Skeletal muscle tissue (tissue), 4 donors: ENCODE data around the gene RSPH6A. TPM values are rescaled to one million over a fixed set of nuclear protein-coding genes. Genes with fewer than 3 reads are reported as not detected.

Experiments
- H3K27ac ChIP-seq: one replicate; pipeline ENCODE4 v1.7.0; 2013; ENCODE audit warnings: mild to moderate bottlenecking, low read depth, low read length, inconsistent platforms
- H3K27me3 ChIP-seq, 3 donors: one replicate each; pipeline ENCODE4 v1.7.0; 2013; ENCODE audit warnings: low read length in 3 of 3; ENCODE audit not compliant: control insufficient read depth in 3 of 3, insufficient read depth in 3 of 3
- H3K36me3 ChIP-seq, 3 donors: one replicate each; pipeline ENCODE4 v1.7.0; 2013; ENCODE audit warnings: low read length in 3 of 3; ENCODE audit not compliant: control insufficient read depth in 3 of 3, insufficient read depth in 3 of 3
- H3K4me1 ChIP-seq, 3 donors: one replicate each; pipeline ENCODE4 v1.7.0; 2013; ENCODE audit warnings: low read length in 3 of 3, mild to moderate bottlenecking in 3 of 3; ENCODE audit not compliant: control insufficient read depth in 3 of 3, insufficient read depth in 3 of 3
- H3K4me3 ChIP-seq, 3 donors: one replicate each; pipeline ENCODE4 v1.7.0; 2013; ENCODE audit warnings: low read length in 3 of 3
- H3K9ac ChIP-seq, 3 donors: one replicate each; pipeline ENCODE4 v1.7.0; 2013; ENCODE audit warnings: low read length in 3 of 3, mild to moderate bottlenecking in 3 of 3, moderate library complexity in 2 of 3, low read depth in 1 of 3
- H3K9me3 ChIP-seq, 3 donors: one replicate each; pipeline ENCODE4 v1.7.0; 2013; ENCODE audit warnings: low read length in 3 of 3; ENCODE audit not compliant: control insufficient read depth in 3 of 3
- total RNA-seq: library from RNA; depleted of rRNA; stranded (reverse); fragments of >200 nt; gene quantifications from one replicate; pipeline ENCODE4 v1.2.3, GENCODE V29; 2014
- donor health status: Osteomylitis.

The RSPH6A gene
- total RNA-seq, 1 donor from 2014 or later = not detected

DNA sequence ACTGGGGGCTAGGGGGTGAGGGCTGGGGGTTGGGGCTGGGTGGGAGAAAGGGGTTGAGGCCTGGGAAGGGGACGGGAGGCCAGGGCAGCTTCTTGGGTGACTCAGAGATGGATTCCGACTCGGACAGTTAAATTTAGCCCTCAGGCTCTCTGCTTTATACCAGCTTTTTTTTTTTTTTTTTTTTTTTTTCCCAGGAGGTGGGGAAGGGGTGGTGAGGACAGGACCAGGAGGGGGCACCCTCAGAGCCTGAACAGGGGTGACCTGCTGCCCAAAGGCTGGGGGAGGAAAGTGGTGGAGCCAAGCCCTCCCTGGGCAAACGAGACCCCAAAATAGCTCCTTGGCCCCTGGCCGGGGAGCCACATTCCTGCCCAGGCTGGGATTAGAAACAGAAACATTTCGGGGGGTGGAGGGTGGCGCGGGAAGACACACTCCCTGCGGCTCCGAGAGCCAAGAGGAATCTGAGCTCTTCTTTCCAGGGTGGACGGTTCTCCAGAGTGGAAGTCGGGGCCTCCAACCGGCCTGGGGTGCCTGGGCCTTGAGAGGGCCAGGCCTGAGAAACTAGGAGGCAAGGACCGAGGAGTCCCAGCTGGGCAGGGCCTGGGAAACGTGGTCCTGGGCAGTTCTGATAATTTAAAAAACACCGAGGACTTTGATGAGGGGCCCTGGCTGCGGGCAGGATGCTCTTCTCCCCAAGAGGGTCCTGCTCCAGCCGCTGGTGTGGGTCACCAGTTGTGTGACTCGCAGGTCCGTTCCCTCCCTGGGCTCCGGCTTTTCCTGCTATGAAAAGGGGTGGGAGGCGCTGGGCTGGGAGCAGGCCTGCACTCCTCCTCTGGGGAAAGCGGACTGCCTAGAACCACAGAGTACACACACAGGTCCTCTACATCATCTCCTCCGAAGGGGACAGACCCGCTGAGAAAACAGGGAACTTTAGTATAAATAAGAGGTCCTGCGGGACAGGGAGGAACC, 32.0 kb downstream of the RSPH6A start:
- Histone ChIP-seq H3K9me3 (no peaks in the 10 kb centered on the region), H3K27ac (peak overlapping the region; percentile 95), H3K4me3 (peak overlapping the region; percentile 59 to 91 (median 90)), H3K36me3 (peaks cover 17 to 22% (median 17%) of the 10 kb centered on the region in 3 donors), H3K9ac (peak overlapping the region; percentile 51 to 94 (median 86)), H3K4me1 (peaks cover 62 to 79% (median 71%) of the 10 kb centered on the region in 3 donors), H3K27me3 (no peaks in the 10 kb centered on the region)

GRCh38 chr19:45782162-45782691, 32.9 kb downstream of the RSPH6A start, which contains the start of gene DMPK:
Gene DMPK, minus strand, starts transcription at chr19:45782490. Its CDS starts 138 bp downstream, at chr19:45782352.
- Histone ChIP-seq H3K4me1 (peaks cover 60 to 73% (median 69%) of the 10 kb centered on the region in 3 donors), H3K9ac (peak within 1 kb of the TSS; percentile 76 to 94 (median 86)), H3K36me3 (peaks cover 25 to 30% (median 26%) of the 10 kb centered on the region in 3 donors), H3K27ac (peak within 1 kb of the TSS; percentile 95), H3K4me3 (peak within 1 kb of the TSS; percentile 74 to 91 (median 90)), H3K9me3 (no peaks in the 10 kb centered on the region), H3K27me3 (no peaks in the 10 kb centered on the region)

DNA sequence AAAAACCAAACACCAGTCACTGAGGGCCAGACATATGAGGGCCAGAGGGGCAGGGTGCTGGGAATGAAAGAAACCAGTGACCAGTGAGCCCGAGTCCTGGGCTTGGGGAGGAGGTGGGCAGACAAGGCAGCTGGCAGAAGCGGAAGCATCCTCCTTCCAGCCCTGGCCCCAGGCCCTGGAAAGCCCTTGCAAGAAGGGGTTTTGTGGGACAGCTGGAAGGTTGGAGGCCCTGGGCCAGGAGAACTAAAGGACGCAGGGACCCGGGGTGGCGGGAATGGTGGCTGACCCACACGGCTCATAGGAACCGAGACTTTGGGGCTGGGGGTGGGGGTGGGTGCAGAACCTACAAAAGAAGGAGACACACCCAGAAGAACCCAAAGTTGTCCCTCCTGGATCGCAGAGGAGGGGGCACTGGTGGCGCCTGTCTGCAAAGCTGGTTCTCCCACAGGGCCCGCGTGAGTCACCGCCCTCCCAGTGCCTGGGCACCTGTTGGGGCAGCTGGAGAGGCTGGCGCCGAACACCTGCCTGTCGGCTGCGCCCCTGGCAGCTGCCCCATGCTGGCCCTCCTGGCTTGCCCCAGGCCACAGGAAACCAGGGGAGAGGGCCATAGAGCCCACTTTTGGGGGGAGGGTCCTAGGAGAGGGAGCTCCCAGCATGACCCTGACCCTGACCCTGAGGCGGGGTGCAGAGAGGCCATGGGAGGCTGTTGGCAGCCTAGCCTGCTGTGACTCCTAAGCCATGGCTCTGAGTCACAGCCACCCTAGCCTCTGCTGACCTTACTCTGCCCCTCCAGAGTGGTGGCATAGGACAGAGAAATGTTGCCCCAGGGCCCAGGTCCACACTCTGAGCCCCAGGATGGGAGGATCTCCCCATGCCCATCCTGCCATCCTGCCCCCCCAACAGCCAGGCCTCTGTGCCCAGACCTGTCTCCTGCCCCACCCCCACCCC, 33.6 kb downstream of the RSPH6A start:
- no peaks in the 10 kb centered on the region for H3K27me3 ChIP-seq
- peak overlapping the region; percentile 95 for H3K27ac ChIP-seq
- peak overlapping the region; percentile 74 to 91 (median 90) for H3K4me3 ChIP-seq
- H3K9ac ChIP-seq = peak overlapping the region; percentile 69 to 94 (median 86)
- peaks cover 57 to 66% (median 64%) of the 10 kb centered on the region in 3 donors for H3K4me1 ChIP-seq
- H3K9me3 ChIP-seq = no peaks in the 10 kb centered on the region
- peaks cover 28 to 34% (median 28%) of the 10 kb centered on the region in 3 donors for H3K36me3 ChIP-seq

DNA sequence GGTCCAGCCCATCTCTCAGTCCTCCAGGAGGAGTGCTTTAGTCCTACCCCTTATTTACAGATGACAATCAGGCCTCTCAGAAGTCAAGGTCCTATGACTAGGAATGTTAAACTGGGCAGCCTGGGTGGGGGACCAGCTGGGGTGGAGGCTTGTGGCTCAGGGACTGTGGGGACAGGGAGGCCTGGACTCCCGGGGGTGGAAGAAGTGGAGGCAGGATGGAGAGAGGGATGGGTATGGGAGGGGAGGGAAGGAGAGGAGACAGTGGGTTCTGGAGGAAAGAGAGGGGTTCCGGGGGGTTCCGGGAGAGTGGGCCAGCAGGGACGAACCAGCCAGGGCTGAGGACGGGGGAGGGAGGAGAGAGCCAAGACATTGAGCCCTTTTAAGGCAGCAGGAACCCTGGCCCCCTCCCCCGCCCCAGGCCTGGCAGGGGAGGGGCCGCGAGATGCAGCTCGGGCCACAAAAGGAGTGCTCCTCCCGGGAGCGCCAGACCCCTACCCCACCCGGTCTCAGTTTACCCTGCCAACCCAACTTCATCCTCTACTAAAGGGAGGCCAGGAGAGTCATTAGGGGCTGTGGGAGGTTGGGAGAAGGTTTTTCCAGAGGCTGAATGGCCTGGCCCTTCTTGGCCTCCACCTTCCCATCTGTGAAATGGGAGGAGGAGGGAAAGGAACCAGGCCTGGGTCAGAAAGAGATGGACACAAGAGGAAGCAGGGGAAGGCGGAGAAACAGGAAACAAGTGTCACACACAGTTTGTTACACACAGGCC, 34.5 kb downstream of the RSPH6A start:
- H3K36me3 ChIP-seq = peaks cover 24 to 35% (median 29%) of the 10 kb centered on the region in 3 donors

GRCh38 chr19:45780146-45780447, 35.0 kb downstream of the RSPH6A start:
- no peaks in the 10 kb centered on the region for H3K9me3 ChIP-seq
- H3K27ac ChIP-seq = peak overlapping the region; percentile 95
- H3K4me3 ChIP-seq = peak overlapping the region; percentile 31 to 91 (median 90)
- peaks cover 50 to 53% (median 52%) of the 10 kb centered on the region in 3 donors for H3K4me1 ChIP-seq
- peak overlapping the region in 2 of 3 donors; percentile 86 to 94 for H3K9ac ChIP-seq
- H3K36me3 ChIP-seq = peaks cover 24 to 35% (median 29%) of the 10 kb centered on the region in 3 donors
- H3K27me3 ChIP-seq = no peaks in the 10 kb centered on the region

More for the DNA sequence above, 34.5 kb downstream of the RSPH6A start:
- H3K9ac ChIP-seq = peak overlapping the region; percentile 69 to 94 (median 86)
- H3K27me3 ChIP-seq = no peaks in the 10 kb centered on the region
- peak overlapping the region; percentile 95 for H3K27ac ChIP-seq
- H3K4me1 ChIP-seq = peaks cover 56 to 58% (median 57%) of the 10 kb centered on the region in 3 donors
- peak overlapping the region; percentile 74 to 91 (median 90) for H3K4me3 ChIP-seq
- H3K9me3 ChIP-seq = no peaks in the 10 kb centered on the region

DNA sequence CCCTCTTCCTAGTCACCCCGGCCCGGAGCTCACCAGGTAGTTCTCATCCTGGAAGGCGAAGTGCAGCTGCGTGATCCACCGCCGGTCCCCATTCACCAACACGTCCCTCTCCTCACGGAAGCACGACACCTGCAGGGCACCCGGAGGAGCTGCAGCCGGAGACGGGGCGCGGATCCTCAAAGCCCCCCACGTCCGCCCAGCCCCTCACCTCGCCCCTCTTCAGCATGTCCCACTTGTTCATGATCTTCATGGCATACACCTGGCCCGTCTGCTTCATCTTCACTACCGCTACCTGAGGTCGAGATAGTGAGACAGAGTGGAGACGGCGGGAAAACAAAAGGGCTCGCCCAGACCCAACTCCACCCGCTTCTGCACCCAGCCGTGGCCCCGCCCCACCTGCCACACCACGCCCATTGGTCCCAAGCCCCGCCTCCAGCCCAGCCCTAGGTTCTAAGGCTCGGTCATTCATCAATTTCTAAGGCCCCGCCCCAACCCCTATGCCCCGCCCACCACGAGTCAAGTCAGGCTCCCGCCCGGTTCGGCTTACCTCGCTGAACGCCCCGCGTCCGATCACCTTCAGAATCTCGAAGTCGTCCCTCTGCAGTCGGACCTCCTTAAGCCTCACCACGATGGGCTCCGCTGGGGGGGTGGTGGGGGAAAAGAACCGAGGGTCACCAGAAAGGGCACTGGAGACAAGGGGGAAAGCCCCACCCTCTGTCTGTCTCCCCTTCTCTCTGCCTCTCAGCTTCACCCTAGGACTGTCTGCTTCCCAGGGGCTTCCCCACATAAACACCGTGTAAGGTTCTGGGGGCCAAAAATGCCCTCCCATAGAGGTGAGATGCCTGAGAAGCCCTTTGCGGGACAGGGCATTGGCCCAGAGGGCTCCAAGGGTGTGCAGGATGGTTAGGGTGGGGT, 35.6 kb downstream of the RSPH6A start:
- Histone ChIP-seq H3K36me3 (peaks cover 24 to 39% (median 35%) of the 10 kb centered on the region in 3 donors), H3K4me1 (peaks cover 44 to 47% (median 46%) of the 10 kb centered on the region in 3 donors), H3K27ac (peak overlapping the region; percentile 95), H3K9me3 (no peaks in the 10 kb centered on the region), H3K27me3 (no peaks in the 10 kb centered on the region), H3K9ac (peak overlapping the region in 2 of 3 donors; percentile 86 to 94), H3K4me3 (peak overlapping the region; percentile 14 to 91 (median 90))

GRCh38 chr19:45778010-45778661, 37.0 kb downstream of the RSPH6A start:
- H3K9me3 ChIP-seq = no peaks in the 10 kb centered on the region
- peaks cover 24 to 45% (median 35%) of the 10 kb centered on the region in 3 donors for H3K36me3 ChIP-seq
- peaks cover 31 to 39% (median 33%) of the 10 kb centered on the region in 3 donors for H3K4me1 ChIP-seq
- no peak overlapping the region for H3K27ac ChIP-seq
- H3K27me3 ChIP-seq = no peaks in the 10 kb centered on the region
- H3K4me3 ChIP-seq = no peak overlapping the region
- no peak overlapping the region for H3K9ac ChIP-seq

DNA sequence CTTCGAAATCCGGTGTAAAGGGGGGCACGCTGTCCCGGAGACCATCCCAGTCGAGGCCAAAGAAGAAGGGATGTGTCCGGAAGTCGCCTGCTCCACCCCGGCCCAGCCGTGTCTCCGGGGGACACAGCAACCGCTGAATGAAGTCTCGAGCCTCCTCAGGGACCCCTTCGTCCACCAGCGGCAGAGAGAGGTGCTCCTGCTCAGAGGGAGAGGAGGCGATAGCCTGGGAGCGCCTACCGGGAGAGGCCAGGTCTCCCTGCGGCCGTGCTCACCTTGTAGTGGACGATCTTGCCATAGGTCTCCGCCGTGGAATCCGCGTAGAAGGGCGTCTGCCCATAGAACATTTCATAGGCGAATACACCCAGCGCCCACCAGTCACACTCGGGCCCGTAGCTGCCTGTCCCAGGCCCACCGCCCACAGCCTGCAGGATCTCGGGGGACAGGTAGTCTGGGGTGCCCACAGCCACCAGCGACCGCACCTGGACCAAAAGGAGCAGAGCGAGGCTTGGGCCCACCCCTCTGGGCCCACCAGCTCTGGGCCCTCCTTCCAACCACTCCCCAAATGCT, 37.6 kb downstream of the RSPH6A start:
- Histone ChIP-seq H3K4me1 (peaks cover 26 to 40% (median 29%) of the 10 kb centered on the region in 3 donors), H3K27me3 (no peaks in the 10 kb centered on the region), H3K36me3 (peaks cover 24 to 52% (median 41%) of the 10 kb centered on the region in 3 donors), H3K4me3 (no peak overlapping the region), H3K9ac (no peak overlapping the region), H3K9me3 (no peaks in the 10 kb centered on the region), H3K27ac (no peak overlapping the region)
